ENCODE results near the gene SHISA6. TPM values are rescaled to one million over a fixed set of nuclear protein-coding genes. Genes with fewer than 3 reads are reported as not detected.

Gene SHISA6
- total and polyA plus RNA-seq, 2 donors (not counting 1 experiment from before 2014, with no cell fraction given) = not detected

DNA sequence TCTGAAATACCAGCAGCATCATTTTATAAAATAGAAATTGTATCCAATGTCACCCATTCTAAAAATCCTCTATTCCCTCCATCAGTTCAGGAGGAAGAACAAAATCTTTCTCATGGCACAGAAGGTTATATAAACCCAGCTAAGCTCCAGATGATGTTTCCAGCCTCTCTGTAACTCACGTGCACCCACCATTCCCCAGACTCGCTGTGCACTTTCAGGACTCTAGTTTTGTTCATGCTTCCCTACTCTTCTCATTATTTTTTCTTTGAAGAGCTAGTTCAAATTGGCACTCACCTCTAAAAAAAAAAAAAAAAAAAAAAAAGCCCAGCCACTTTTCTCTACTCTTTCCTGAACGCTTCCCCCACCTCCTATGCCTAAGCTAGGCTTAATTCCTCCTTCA lies 36.0 kb upstream of the SHISA6 start:
- no peaks in the 10 kb centered on the region for H3K36me3 ChIP-seq (replicated peaks in 1 of 2; ENCODE audit: control extremely low read depth in 1 of 2, control insufficient read depth in 1 of 2, extremely low read depth in 1 of 2, insufficient read depth in 2 of 2, low read length in 1 of 2)
- peaks cover 0 to 20% (median 0%) of the 10 kb centered on the region in 3 donors for H3K9me3 ChIP-seq (ENCODE audit: control extremely low read depth in 1 of 3, control insufficient read depth in 2 of 3, insufficient read depth in 1 of 3, low read length in 2 of 3)
- ChIA-PET CTCF (no interaction called here), POLR2A (no interaction called here)
- no peak overlapping the region for H3K27ac ChIP-seq (ENCODE audit: low read length in 2 of 2)
- peaks cover 7% of the 10 kb centered on the region for H3K9me3 Mint-ChIP-seq (ENCODE audit: insufficient read depth)
- H3K79me2 ChIP-seq (ENCODE audit: control insufficient read depth, insufficient read depth, low read length) = no peaks in the 10 kb centered on the region
- H3K27me3 Mint-ChIP-seq = no peaks in the 10 kb centered on the region
- H3K4me3 ChIP-seq (ENCODE audit: control extremely low read depth in 1 of 5, extremely low read depth in 1 of 5, insufficient read depth in 1 of 5, low read depth in 2 of 5, low read length in 4 of 5) = no peak overlapping the region
- no peak overlapping the region for H2AFZ ChIP-seq (ENCODE audit: insufficient read depth, low read depth, low read length, poor library complexity, severe bottlenecking)
- ATAC-seq (ENCODE audit: low read depth) = no peak
- 82% methylated on average over 2 of the region's 3 CpGs for WGBS (ENCODE audit: insufficient coverage)
- H3K4me1 Mint-ChIP-seq = no peaks in the 10 kb centered on the region
- no peaks in the 10 kb centered on the region for H3K4me1 ChIP-seq (ENCODE audit: control insufficient read depth in 2 of 2, insufficient read depth in 2 of 2, low read length in 2 of 2)
- no peak overlapping the region for H3K4me3 Mint-ChIP-seq
- no peak for TF ChIP-seq EZH2 (IDR thresholded peaks at IDR 0.05; ENCODE audit: borderline replicate concordance, insufficient read depth, low read depth, low read length, poor library complexity, severe bottlenecking)
- TF ChIP-seq, protein P1, sequence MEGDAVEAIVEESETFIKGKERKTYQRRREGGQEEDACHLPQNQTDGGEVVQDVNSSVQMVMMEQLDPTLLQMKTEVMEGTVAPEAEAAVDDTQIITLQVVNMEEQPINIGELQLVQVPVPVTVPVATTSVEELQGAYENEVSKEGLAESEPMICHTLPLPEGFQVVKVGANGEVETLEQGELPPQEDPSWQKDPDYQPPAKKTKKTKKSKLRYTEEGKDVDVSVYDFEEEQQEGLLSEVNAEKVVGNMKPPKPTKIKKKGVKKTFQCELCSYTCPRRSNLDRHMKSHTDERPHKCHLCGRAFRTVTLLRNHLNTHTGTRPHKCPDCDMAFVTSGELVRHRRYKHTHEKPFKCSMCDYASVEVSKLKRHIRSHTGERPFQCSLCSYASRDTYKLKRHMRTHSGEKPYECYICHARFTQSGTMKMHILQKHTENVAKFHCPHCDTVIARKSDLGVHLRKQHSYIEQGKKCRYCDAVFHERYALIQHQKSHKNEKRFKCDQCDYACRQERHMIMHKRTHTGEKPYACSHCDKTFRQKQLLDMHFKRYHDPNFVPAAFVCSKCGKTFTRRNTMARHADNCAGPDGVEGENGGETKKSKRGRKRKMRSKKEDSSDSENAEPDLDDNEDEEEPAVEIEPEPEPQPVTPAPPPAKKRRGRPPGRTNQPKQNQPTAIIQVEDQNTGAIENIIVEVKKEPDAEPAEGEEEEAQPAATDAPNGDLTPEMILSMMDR (IDR thresholded peaks at IDR 0.05) = no peak
- DNase-seq = no peak
- no peak overlapping the region for H3K27ac Mint-ChIP-seq
- no peak overlapping the region for H3K4me2 ChIP-seq (replicated peaks; ENCODE audit: low read depth, low read length, poor library complexity, severe bottlenecking)
- H3K27me3 ChIP-seq (replicated peaks in 1 of 4; ENCODE audit: control extremely low read depth in 1 of 4, control insufficient read depth in 3 of 4, insufficient read depth in 4 of 4, low read length in 3 of 4) = no peaks in the 10 kb centered on the region
- no peaks in the 10 kb centered on the region for H4K20me1 ChIP-seq (ENCODE audit: control insufficient read depth, insufficient read depth, low read length, poor library complexity, severe bottlenecking)
- intact Hi-C loops (cut with micrococcal nuclease) = no loop called here
- no peak overlapping the region for H3K9ac ChIP-seq (ENCODE audit: low read length)

DNA sequence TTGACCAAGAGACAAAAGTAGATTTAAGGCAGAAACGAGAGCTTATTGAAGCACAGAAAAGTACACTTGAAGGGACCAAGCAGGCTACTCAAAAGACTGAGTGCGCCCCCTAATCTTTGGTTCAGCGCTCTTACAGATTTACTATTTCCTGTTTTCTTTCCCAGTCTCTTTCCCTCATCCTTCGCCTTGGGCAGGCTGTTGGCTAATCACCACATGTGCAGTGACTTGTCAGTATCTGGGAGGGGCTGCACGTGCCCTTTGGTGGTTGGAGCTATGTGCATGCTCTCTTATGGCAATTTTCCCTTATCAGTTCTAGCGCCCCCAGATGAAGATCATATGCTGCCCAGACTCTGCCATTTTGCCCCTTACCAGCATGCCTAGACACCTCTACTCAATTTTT lies 35.4 kb upstream of the SHISA6 start:
- POLR2A ChIA-PET = no interaction called here

More for the DNA sequence above, 35.4 kb upstream of the SHISA6 start:
- no peaks in the 10 kb centered on the region for H3K79me2 ChIP-seq (ENCODE audit: control insufficient read depth, insufficient read depth, low read length)
- Mint-ChIP-seq H3K27ac (no peak overlapping the region), H3K9me3 (ENCODE audit: insufficient read depth) (peaks cover 10% of the 10 kb centered on the region), H3K4me3 (no peak overlapping the region), H3K27me3 (no peaks in the 10 kb centered on the region), H3K4me1 (no peaks in the 10 kb centered on the region)
- ATAC-seq (ENCODE audit: low read depth) (no peak), DNase-seq (no peak)
- H3K27ac ChIP-seq (ENCODE audit: low read length in 2 of 2) = no peak overlapping the region
- no peak overlapping the region for H3K4me3 ChIP-seq (ENCODE audit: control extremely low read depth in 1 of 5, extremely low read depth in 1 of 5, insufficient read depth in 1 of 5, low read depth in 2 of 5, low read length in 4 of 5)
- no peak overlapping the region for H3K4me2 ChIP-seq (replicated peaks; ENCODE audit: low read depth, low read length, poor library complexity, severe bottlenecking)
- WGBS (ENCODE audit: insufficient coverage) = 36% methylated on average over 4 of the region's 6 CpGs
- TF ChIP-seq, protein P1 (IDR thresholded peaks at IDR 0.05) = no peak
- no peak for TF ChIP-seq EZH2 (IDR thresholded peaks at IDR 0.05; ENCODE audit: borderline replicate concordance, insufficient read depth, low read depth, low read length, poor library complexity, severe bottlenecking)
- CTCF ChIA-PET = no interaction called here
- no peak overlapping the region for H2AFZ ChIP-seq (ENCODE audit: insufficient read depth, low read depth, low read length, poor library complexity, severe bottlenecking)
- intact Hi-C loops (cut with micrococcal nuclease) = no loop called here
- no peaks in the 10 kb centered on the region for H4K20me1 ChIP-seq (ENCODE audit: control insufficient read depth, insufficient read depth, low read length, poor library complexity, severe bottlenecking)
- no peaks in the 10 kb centered on the region for H3K36me3 ChIP-seq (replicated peaks in 1 of 2; ENCODE audit: control extremely low read depth in 1 of 2, control insufficient read depth in 1 of 2, extremely low read depth in 1 of 2, insufficient read depth in 2 of 2, low read length in 1 of 2)
- H3K27me3 ChIP-seq (replicated peaks in 1 of 4; ENCODE audit: control extremely low read depth in 1 of 4, control insufficient read depth in 3 of 4, insufficient read depth in 4 of 4, low read length in 3 of 4) = no peaks in the 10 kb centered on the region
- peaks cover 0 to 21% (median 0%) of the 10 kb centered on the region in 3 donors for H3K9me3 ChIP-seq (ENCODE audit: control extremely low read depth in 1 of 3, control insufficient read depth in 2 of 3, insufficient read depth in 1 of 3, low read length in 2 of 3)
- H3K9ac ChIP-seq (ENCODE audit: low read length) = no peak overlapping the region
- no peaks in the 10 kb centered on the region for H3K4me1 ChIP-seq (ENCODE audit: control insufficient read depth in 2 of 2, insufficient read depth in 2 of 2, low read length in 2 of 2)

Measured in B cell (primary cell).